Measurements from ENCODE around the gene RYR1. TPM values are rescaled to one million over a fixed set of nuclear protein-coding genes. Genes with fewer than 3 reads are reported as not detected.
"Not testable (repeated sequence)": the region's sequence is repeated elsewhere in the genome, so short reads cannot be mapped to it uniquely, and the experiment has no call there.

The RYR1 gene
- total RNA-seq, 1 experiment from 2014 or later = not detected

DNA sequence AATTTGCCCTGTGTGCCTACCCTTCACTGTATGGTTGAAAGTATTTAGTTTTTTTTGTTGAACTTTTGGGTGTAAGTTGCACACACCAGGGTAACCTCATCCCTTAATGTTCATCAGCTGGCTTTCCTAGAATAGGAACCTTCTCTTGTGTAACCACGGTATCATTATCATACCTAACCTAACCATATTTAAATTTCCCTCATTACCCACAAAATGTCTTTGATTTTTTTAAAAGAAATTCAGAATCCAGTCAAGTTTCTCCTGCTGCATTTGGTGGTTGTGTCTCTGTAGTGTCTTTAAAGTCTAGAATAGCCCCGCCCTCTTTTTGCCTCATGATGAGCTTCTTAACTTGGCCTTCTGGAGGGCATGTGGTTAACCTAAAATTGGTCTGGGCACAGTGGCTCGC is 80.3 kb downstream of the RYR1 start:
- DNase-seq (ENCODE audit: low read depth) = no peak

DNA sequence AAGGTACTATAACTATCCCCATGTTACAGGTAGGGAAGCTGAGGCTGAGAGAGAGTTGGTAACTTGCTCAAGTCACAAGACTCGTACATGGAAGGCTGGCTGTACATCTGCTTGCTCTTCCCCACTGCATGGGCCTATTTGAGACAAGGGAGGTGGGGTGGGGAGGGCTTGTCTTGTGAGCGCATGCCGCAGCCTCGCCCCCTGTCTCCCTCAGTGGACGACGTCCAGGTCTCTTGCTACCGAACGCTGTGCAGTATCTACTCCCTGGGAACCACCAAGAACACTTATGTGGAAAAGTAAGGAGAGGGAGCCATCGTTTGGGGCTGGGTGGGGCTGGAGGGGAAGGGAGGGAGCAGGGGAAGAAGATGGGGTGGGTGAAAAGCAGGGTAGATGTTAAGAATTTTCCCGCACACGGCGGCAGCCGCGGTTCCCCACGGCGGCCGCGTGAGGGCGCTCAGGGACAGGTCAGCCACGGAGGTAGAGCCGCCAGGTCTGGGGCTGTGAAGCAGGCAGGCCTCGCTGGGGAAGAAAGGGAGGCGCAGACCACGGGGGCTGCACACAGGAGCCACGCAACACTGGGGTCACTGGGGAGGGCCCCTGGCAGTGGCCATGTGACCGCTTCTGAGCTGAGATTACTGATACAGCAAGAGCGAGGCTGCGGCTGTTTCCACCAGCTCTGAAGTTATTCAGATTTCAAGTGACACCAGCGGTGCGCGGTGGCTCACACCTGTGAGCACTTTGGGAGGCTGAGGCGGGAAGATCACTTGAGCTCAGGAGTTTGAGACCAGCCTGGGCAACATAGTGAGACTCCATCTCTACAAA is 81.5 kb downstream of the RYR1 start:
- DNase-seq (ENCODE audit: low read depth) = peak; percentile 60

DNA sequence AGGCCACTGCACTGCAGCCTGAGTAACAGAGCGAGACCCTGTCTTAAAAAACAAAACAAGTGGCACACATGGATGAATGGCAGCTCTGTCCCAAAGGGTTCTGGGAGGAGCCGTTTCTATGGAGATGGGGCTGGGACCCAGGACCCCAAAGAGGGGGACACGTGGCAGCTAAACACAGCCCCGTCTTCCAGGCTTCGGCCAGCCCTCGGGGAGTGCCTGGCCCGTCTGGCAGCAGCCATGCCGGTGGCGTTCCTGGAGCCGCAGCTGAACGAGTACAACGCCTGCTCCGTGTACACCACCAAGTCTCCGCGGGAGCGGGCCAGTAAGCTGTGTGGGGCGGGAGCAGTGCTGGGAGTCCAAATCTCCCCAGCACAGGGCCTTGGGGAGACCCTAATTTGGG is 82.4 kb downstream of the RYR1 start:
- no peak for DNase-seq (ENCODE audit: low read depth)

DNA sequence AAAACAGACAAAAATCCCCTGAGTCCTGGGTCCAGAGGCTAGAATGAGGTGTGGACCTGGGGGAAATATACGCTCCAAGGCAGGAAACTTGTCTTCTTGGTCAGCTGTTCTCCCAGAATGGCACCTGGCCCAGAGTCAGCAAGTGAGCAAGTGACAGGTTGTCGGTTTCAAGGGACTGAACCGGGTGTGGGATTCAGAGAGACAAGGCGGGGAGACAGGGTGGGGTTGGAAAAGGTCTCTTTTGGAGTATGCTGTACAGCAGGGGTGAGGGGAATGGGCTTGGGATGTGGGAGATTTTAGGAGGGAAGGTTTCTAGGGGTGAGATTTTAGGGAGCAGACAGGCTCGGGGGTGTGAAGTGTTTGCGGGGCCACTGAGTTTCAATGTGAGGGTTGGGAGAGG is 83.3 kb downstream of the RYR1 start:
- DNase-seq (ENCODE audit: low read depth) = no peak

DNA sequence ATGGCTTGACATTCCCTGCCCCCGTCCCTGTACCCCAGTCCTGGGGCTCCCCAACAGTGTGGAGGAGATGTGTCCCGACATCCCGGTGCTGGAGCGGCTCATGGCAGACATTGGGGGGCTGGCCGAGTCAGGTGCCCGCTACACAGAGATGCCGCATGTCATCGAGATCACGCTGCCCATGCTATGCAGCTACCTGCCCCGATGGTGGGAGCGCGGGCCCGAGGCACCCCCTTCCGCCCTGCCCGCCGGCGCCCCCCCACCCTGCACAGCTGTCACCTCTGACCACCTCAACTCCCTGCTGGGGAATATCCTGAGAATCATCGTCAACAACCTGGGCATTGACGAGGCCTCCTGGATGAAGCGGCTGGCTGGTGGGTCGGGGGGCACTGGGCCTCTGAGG is 83.8 kb downstream of the RYR1 start:
- no peak for DNase-seq (ENCODE audit: low read depth)

DNA sequence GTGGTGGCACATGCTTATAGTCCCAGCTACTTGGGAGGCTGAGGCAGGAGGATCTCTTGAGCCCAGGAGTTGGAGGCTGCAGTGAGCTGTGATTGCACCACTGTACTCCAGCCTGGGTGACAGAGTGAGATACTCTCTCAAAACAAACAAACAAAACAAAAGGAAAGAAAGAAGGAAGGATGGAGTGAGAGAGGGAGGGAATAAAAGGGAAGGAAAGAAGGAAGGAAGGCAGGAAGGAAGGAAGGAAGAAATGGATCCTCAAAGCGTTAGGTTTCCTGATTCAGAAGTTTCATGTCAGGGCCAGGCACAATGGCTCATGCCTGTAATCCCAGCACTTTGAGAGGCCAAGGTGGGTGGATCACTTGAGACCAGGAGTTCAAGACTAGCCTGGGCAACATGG is 84.5 kb downstream of the RYR1 start:
- DNase-seq (ENCODE audit: low read depth) = not testable (repeated sequence)

DNA sequence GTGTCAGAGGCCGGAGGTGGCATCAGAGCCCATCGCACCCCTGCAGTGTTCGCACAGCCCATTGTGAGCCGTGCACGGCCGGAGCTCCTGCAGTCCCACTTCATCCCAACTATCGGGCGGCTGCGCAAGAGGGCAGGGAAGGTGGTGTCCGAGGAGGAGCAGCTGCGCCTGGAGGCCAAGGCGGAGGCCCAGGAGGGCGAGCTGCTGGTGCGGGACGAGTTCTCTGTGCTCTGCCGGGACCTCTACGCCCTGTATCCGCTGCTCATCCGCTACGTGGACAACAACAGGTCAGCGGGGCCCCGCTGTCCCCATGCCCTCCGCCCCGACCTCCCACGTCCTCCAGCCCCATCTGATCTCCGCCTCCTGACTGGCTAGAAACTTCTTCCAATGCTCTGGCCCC is 85.7 kb downstream of the RYR1 start:
- DNase-seq (ENCODE audit: low read depth) = no peak

DNA sequence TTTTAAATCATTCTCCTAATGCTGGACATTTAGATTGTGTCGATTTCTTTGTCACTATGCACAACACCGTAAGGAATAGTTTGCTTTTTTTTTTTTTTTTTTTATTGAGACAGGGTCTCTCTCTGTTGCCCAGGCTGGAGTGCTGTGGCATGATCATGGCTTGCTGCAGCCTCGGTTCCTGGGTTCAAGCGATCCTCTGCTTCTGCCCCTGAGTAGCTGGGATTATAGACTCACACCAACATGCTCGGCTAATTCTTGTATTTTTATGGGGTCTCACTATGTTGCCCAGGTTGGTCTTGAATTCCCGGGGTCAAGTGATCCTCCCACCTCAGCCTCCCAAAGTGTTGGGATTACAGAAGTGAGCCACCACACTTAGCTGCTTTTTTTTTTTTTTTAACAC is 86.5 kb downstream of the RYR1 start:
- DNase-seq (ENCODE audit: low read depth) = no peak

DNA sequence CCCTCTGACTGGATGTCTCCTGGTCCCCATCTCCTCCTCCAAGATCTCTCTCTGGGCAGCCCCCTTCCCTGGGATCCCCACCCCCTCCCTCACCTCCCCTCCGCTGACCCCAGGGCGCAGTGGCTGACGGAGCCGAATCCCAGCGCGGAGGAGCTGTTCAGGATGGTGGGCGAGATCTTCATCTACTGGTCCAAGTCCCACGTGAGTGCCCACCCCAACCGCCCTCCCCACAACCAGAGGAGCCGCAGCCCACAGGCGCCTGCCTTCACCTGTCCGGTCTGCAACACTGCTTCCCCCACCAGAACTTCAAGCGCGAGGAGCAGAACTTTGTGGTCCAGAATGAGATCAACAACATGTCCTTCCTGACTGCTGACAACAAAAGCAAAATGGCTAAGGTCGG is 89.4 kb downstream of the RYR1 start:
- DNase-seq (ENCODE audit: low read depth) = no peak

DNA sequence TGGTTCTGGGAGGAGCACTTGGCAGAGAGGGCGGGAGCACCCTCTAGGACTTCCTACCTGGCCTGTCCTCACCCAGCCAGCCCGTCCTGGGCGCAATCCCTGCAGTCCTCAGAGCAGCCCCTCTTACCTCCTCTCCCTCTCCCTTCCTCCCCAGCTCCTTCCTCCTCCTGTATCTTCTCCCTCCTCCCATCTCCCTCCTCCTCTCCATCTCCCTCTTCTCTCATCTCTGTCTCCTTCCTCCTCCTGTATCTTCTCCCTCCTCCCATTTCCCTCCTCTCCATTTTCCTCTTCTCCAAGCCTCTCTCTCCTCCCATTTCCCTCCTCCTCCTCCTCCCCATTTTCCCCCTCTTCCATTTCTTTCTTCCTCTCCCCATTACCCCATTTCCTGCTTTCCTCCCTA is 89.8 kb downstream of the RYR1 start:
- DNase-seq (ENCODE audit: low read depth) = no peak

DNA sequence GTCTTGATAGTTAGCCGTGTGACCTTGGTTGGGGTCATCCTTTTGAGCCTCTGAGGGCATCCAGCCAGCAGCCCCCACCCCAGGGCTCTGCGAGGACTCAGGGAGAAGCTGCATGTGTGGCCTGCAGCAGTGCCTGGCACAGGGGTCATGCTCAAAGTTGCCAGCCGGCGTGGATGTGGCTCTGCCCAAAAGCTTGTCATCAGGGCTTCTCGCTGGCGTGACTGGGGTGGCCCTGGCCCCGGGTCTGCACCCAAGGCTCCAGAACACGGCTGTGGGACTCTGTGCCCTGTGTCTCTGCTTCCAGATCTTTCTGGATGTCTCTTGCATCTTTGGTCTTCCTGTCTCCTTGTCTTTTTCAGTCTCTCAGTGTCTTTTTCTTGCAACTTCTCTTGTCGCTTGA is 90.9 kb downstream of the RYR1 start:
- no peak for DNase-seq (ENCODE audit: low read depth)

DNA sequence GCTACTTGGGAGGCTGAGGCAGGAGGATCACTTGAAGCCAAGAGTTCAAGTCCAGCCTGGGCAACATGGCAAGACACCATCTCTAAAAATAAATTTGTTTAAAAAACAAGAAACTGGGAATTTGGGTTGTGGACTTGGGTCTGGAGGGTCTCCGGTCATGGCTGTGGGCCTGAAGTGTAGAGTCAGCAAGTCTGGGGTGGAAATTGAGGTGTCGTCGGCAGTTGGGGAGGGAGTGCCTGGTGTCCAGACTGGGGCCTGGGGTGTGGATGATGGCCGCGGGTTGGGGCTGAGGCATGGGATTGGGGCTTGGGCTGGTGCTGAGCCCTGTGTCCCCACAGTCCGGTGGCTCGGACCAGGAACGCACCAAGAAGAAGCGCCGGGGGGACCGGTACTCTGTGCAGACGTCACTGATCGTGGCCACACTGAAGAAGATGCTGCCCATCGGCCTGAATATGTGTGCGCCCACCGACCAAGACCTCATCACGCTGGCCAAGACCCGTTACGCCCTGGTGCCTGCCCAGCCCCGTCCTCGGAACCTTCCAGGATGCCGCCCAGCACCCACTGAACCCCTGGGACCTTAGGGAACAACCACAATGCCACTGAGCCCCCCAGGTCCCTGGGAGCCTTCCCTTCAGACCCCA is 91.6 kb downstream of the RYR1 start:
- DNase-seq (ENCODE audit: low read depth) = no peak

DNA sequence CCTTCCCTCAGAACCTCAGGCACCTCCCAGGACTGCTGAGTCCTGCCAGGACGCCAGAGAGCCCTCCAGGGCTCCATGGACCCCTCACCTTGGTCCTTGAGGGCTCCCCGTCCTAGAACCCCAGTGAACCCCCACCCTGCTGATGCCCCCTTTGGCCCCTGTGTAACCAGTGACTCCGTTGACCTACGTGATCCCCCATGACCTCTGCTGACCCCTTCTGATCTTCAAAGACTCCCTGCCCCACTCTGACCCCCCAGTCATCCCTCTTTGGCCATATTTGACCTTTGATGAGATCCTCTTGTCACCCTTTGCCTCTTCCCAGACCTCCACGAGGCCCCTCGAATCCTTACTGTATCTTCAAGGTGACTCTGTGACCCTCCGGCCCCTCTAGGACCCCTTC is 92.9 kb downstream of the RYR1 start:
- no peak for DNase-seq (ENCODE audit: low read depth)

DNA sequence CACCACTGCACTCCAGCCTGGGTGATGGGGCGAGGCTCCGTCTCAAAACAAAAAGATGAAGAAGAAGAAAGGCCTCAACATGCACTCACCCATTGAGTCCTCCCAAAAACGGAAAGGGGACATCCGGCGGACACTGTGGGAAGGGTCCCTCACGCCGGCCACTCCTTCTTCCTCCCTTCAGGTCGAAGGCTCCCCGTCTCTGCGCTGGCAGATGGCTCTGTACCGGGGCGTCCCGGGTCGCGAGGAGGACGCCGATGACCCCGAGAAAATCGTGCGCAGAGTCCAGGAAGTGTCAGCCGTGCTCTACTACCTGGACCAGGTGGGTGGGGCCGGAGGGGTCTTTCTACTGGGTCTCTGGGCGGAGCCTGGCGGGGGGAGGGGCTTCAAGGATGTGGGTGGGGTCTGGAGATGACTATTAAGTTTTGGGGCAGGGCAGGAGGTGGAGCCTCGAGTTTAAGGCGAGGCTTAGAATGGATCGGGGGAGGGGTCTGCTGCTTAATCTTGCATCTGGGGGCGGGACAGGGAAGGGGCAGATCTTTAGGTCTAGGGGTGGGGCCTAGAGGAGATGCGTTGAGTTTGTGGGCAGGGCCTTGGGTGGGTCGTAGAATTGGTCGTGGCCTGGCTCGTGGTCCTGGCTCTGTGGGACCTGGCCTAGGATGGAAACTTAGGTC is 94.1 kb downstream of the RYR1 start:
- DNase-seq (ENCODE audit: low read depth) = no peak

DNA sequence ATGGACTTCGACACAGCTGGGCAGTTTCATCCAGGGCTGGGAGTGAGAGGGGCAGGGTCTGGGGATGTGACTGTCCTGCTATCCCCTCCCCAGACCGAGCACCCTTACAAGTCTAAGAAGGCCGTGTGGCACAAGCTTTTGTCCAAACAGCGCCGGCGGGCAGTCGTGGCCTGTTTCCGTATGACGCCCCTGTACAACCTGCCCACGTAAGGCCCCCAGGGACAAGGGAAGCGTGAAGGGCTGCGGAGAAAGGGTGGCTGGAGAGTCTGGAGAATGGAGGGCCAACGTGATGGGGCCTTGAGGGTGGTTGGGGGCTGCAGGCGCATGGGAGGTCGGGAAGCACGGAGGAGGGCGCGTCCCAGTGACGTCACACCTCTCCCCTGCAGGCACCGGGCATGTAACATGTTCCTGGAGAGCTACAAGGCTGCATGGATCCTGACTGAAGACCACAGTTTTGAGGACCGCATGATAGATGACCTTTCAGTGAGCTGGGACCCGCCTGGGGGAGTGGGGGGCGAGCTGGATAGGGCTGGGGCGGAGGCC is 94.8 kb downstream of the RYR1 start:
- no peak for DNase-seq (ENCODE audit: low read depth)

DNA sequence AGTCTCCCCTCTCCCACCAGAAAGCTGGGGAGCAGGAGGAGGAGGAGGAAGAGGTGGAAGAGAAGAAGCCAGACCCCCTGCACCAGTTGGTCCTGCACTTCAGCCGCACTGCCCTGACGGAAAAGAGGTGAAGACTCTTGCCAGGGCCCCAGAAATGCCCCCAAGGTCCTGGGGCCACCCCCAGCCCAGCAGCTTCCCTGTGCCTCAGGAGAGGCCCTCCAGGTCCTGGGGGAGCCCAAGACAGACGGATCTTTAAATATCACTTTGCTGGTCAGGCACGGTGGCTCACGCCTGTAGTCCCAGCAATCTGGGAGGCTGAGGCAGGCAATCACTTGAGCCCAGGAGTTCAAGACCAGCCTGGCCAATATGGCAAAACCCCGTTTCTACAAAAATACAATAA is 95.4 kb downstream of the RYR1 start:
- no peak for DNase-seq (ENCODE audit: low read depth)

DNA sequence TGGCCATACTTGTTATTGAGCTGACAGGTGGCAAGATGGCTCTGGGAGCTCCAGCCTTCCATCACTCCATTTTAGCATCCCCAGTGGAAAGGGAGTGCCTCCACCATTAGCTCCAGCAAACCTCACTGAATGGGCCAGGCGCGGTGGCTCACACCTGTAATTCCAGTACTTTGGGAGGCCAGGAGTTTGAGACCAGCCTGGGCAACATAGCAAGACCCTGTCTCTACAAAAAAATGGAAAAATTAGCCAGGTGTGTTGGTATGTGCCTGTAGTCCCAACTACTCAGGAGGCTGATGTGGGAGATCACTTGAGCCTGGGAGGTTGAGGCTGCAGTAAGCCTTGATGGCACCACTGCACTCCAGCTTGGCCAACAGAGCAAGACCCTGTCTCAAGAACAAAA is 98.0 kb downstream of the RYR1 start:
- no peak for DNase-seq (ENCODE audit: low read depth)

DNA sequence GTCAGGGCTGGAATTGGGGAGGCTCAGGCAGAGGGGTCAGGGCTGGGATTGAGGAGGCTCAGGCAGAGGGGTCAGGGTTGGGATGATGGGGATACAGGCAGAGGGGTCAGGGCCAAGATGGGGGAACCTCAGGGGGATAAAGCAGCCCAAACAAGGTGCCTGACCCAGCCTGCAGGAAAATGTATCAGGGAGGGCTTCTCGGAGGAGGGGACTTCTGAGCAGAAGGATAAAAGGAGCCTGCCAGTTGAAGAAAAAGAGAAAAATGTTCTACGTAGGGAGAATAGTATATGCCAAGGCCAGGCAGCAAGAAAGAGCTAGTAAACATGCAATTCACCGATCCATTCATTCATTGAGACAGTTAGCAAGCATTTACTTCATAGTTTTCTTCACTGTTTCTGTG is 99.4 kb downstream of the RYR1 start:
- no peak for DNase-seq (ENCODE audit: low read depth)

DNA sequence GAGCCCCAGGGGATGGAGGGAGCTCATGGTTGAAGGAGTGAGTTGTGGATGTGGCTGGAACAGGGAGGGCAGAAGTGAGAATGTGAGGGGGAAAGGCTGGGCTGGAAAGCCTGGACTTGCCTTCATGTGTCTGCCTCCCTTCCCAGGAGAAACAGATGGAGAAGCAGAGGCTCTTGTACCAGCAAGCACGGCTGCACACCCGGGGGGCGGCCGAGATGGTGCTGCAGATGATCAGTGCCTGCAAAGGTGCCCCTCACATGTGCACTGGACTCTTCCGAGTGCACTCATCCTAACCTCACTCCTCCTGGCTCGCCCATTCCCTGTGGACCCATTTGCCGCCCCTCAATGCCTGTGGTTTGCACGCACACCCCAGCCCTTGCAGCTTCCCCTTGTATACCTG is 101.1 kb downstream of the RYR1 start:
- no peak for DNase-seq (ENCODE audit: low read depth)

DNA sequence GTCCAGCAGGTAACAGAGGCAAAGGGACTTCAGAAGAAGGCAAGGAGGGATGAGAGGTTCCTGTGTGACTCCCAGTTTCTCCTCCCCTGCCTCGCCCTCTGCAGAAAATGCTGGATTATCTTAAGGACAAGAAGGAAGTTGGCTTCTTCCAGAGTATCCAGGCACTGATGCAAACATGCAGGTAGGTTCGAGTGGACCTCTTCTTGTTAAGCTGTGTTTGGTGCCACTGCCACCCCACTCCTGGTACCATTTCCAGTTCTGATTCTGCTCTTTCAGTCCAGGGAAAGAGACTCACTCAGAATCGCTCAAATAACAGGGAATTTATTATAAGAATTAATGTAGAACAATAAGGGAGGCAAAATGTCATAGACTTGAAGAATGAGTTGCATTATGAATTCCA is 101.7 kb downstream of the RYR1 start:
- no peak for DNase-seq (ENCODE audit: low read depth)

DNA sequence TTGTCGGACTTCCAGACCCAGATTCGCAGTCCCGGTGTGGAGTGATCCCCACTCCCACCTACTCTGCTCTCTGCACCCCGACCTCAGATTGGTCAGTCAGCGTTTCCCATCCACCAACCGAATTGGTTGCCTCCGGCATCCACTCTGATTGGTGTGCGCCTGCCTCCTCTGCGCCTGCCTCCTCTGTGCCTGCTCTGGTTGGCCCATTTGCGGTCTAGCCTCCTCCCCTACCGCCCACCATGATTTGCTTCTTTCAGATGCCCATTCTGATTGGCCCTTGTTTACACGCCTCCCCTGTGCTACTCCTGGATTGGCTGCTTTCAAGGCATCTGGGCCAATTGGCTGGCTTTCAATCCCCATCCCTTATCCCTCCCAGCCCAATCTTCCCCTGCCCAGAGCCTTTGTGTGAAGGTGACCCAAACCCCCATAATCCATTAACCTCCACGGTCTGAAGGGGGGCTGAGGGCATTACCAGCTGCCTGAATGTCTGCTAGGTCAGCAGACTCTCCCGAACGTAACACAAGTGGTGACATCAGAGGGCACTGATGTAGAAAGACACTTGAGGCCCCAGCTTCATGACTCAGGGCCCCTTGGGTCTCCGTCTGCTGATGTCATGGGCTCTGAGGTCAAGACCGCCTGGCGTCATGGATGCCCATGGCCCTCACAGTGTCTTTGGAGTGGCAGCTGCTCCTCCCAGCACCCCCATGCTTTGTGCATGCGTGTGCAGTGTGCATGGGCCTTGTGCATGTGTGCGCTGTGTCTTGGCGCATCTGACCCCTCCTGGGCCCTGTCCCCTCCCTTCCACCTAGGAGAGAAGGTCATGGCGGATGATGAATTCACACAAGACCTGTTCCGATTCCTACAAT is 103.8 kb downstream of the RYR1 start:
- DNase-seq (ENCODE audit: low read depth) = no peak

DNA sequence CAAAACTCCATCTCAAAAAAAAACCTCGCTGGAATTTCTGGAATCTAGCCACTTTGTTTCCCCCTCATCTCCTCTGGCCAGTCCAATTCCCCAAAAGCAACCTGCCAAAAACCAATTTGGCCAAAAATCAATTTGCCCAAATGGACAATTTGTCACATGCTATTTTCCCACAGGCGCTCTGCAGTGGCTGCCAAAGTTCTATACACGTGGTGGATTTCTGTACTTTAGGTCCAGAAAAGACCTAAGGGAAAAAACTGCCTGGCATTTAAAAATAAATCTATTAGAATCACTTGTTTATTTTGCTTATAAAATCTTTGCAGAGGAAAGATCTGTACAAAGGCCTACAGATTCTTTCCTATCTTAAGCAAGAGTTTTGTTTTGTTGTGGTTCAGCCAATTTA is 104.9 kb downstream of the RYR1 start:
- peak; percentile 29 for DNase-seq (ENCODE audit: low read depth)

Data from M059J (cell line).